Measurements from ENCODE around the gene NUDT21. TPM values are rescaled to one million over a fixed set of nuclear protein-coding genes. Genes with fewer than 3 reads are reported as not detected.
"Not testable (repeated sequence)": the region's sequence is repeated elsewhere in the genome, so short reads cannot be mapped to it uniquely, and the experiment has no call there.

NUDT21 gene
- total RNA-seq, 1 donor from 2014 or later = 68.4 TPM

DNA sequence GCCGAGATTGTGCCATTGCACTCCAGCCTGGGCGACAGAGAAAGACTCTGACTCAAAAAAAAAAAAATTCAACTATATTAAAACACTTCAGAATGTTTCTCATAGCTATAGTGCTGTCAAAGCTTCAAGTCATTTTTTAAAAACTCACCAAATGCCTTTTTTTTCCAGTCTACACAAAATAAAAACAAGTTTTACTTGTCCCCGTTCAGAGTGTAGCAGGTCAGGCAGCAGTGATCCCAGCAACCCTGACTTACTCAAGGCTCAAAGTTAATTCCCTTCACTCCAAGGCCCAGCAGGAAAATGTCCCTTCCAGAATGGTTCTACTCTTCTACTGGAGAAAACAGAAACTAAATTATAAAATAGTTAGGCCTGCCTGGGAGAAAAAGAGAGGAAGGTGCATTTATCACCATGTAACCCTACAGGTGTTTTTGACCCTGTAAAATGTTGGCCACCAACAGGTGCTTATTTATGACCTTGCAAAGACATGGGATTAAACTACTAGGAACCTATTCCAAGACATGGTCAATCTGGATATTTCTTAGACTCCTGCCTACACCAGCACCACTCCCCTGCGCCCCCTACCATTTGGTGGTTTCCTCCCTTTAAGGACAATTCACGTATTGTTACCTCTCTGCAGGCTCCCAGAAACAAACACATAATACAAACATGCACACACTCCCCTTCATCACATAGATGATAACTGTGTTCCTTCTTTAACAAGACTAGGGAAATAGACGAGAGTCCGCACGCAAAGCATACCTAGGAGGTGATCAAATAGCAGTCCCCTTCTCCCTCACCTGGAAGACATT is 31.2 kb downstream of the NUDT21 start:
- DNase-seq (ENCODE audit: low spot score) = no peak

DNA sequence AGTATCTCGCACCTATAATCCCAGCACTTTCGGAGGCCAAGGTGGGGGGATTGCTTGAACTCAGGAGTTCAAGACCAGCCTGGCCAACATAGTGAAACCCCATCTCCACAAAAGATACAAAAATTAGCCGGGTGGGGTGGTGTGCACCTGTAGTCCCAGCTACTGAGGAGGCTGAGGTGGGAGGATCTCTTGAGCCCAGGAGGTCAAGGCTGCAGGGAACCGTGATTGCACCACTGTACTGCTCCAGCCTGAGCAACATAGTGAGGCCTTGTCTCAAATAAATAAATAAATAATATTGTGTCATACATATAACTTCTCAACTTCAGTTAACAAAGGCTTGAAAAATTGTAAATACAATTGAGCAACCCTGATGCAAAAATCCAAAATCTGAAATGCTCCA is 34.0 kb downstream of the NUDT21 start:
- no peak for DNase-seq (ENCODE audit: low spot score)

DNA sequence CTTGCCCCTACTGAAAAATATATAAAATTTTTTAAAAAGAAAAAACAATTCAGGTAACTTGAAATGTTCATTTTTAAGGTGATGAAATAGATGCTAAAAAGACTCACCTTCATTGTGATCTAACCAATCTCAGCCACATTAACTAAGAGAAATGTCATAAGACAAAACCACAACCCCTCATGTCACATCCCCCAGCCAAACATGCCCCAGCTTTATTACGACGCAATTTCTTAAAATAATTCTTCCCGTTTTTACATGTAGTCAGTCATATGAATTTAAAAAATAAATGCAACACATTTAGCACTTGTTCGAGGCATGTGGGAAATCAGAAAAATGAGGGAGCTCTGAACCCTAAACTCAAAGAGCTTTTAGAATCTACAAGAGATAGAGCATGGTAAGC is 35.3 kb downstream of the NUDT21 start:
- no peak for DNase-seq (ENCODE audit: low spot score)

DNA sequence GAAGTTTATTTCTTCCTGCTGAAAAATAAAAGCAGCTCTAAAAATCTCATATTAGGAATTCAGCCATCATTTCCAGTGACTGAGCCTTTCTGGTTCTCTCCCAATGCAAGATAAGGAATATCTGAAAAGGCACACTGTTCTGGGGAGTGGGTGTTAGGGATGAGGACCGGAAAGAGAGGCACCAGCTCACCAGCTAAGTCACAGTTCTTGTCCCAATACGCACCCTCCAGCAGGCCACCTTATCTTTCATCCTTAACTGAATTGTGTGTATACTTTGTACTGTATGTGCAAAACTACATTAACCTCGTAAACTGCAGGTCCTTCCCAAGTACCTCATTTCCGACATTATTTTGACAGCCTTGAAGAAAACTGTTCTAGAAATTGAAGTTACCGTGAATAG is 36.8 kb downstream of the NUDT21 start:
- no peak for DNase-seq (ENCODE audit: low spot score)

DNA sequence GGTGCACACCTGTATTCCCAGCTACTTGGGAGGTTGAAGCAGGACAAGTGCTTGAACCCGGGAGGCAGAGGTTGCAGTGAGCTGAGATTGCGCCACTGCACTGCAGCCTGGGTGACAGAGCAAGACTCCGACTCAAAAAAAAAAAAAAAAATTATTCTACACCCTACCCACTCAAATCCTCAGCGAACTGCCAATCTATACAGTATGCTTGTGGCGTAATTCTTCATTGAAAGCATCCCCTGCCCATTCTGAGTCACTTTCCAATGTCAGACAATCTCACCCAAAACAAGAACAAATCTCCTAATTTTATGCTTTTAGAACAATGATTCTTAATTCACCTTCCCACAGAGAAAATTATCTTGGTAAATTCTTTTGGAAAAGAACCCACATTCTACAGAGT is 37.8 kb downstream of the NUDT21 start:
- no peak for DNase-seq (ENCODE audit: low spot score)

DNA sequence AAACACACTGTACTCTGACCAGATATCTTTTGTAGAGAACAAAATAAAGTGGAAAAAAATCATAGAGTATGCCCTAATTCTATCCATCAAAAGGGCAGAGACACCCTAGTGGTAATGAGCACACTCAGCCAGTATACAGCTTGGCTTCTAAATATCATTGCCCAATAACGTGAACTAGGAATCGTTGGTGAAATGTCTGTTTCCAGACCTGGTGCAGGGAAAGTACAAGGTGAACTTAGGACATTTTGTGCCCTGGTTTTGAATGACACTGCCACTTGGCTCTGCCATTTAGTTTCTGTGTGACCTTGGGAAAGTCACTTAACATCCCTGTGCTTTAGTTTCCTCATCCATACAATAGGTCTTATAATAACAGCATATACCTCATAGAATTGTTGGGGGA is 39.5 kb downstream of the NUDT21 start:
- DNase-seq (ENCODE audit: low spot score) = no peak

DNA sequence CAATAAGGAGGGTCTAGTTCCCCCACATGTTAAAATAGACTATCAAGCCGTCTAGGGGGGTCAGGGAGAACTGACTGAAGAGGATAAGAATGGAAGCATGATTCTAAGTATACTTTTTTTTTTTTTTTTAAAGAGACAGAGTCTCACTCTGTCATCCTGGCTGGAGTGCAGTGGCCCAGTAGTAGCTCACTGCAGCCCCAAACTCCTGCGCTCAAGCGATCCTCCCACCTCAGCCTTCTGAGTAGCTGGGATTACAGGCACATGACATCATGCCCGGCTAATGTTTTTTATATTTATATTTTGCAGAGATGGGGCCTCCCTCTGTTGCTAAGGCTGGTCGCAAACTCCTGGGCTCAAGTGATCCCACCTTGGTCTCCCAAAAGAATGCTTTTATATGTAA is 40.0 kb downstream of the NUDT21 start:
- no peak for DNase-seq (ENCODE audit: low spot score)

DNA sequence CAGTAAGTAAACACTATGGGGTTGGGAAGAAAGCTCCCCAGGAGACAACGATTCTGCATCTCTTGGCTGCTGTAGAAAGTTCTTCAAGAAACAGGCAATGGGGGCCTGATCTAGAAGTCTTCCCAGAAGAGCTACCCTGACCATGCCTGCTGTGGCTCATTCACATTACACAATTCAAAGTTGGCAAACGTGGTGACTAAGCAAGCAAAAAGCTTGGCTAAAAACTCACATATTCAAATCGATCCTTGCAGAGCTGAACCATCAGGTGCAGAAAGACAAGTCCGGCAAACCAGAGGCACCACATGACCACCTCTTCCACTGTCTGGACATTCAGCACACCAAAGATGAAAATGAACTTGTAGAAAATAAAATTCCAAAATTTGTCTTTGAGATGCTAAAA is 41.9 kb downstream of the NUDT21 start:
- no peak for DNase-seq (ENCODE audit: low spot score)

DNA sequence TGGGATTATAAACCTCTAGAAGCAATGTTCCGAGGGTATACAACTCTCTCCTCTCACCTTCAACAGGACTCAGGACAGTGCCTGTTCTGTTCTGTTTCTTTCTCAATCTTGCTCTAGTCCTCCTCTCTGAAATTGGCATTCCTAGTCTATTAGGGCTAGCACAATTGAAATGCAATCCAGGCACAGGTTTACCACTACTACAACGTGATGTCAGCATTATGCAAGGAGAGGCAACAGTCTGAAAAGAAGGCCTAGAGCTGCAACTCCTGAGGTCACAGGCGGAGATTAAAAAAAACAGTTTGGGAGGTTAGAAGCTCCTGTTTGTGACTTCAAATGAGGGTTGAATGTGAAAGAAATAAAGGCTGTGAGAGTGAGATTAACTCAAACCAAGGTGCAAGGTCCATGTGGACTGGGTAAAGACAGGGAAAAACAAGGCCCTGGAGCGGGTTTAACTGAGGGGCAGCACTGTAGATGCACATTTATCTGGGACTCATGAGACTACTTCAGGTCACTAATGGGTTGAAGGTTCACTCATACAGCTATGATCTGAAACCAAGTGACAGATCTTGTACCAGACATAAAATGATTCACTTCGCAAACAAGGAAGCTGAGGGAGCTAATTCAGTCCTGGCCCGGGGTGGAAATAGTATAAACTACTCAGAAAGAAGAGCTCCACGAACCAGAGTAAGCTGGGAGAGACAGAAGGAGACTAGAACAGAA is 42.6 kb downstream of the NUDT21 start:
- DNase-seq (ENCODE audit: low spot score) = no peak

DNA sequence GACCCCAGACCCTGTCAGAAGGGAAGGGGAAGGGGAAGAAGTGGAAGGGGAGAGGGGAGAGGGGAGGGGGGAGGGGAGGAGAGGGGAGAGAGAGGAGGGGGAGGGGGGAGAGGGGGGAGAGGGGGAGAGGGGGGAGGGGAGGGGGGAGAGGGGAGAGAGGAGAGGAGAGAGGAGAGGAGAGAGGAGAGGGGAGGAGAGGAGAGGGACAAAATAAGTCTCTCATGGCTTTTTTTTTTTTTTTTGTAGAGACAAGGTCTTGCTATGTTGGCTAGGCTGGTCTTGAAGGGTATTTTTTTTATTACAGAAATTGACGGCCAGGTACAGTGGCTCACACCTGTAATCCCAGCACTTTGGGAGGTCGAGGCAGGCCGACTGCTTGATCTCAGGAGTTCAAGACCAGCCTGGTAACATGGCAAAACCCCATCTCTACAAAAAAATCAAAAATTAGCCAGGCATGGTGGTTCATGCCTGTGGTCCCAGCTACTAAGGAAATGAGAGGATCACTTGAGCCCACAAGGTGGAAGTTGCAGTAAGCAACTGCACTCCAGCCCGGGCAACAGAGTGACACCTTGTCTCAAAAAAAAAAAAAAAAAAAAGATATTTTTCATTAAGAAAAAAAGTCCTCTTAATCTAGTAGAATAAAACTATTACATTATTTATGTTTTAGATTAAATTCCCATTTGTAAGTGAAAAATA is 45.0 kb downstream of the NUDT21 start:
- DNase-seq (ENCODE audit: low spot score) = no peak

DNA sequence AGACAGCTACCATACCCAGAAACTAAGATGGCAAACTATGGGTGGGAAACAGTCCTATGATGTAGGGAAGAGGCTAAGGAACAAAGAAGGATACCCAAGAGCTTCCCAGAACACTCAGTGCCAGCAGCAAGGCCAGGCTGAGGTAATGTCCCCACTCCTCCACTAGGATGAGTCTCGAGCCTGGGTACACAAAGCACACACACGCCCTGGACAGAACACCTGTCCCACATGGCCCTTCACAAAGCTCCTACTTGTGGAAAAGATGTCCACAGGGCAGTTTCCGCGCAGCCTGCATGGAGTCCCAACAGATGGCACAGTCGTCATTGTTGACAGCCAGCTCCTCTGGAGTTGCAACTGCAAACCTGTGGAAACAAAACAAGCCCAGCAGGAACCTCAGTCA is 49.6 kb downstream of the NUDT21 start:
- DNase-seq (ENCODE audit: low spot score) = no peak

DNA sequence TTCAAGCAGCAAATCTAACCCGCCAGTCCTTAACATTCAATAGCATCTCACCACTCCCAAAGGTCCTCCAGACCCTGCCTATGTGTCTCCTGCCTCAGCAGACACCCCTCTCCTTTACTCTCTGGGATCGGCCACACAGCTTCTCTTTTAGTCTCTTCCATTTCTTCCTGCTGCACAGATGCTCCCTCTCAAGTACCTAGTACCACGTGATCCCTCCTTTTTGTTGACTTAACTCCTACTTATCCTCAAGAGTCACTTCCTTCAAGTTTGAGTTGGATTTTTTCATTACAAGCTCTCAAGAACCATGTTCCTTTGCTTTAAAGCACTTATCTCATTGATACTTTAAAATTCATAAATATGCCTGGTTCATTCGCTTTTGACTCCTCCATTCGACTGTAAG is 50.7 kb downstream of the NUDT21 start:
- no peak for DNase-seq (ENCODE audit: low spot score)

DNA sequence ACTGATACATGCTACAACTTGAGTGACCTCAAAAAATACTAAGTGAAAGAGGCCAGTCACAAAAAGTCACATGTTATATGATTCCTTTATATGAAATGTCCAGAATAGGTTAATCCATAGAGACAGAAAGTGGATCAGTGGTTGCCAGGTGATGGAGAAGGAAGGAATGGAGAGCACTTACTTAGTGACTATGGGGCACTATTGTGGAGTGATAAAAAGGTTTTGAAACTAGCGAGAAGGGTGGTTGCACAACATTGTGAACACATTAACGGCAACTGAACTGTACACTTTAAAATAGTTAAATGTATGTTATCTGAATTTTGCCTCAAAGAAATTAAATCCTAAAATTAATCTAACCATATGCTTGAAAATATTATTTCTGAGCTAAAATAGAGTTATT is 51.6 kb downstream of the NUDT21 start:
- DNase-seq (ENCODE audit: low spot score) = no peak

DNA sequence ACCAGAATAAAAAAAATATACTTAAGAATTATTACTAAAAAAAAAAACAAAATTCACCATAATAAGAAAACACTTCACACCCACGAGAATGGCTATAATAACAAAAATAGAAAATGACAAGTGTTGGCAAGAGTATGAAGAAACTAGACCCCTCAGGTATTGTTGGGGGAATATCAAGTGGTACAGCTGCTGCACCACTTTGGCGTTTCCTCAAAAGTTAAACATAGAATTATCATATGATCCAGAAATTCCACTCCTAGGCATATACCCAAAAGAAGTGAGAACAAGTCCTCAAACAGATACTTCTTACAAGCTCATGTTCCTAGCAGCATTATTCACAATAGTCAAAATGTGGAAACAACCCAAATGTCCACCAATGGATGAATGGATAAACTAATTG is 52.1 kb downstream of the NUDT21 start:
- no peak for DNase-seq (ENCODE audit: low spot score)

DNA sequence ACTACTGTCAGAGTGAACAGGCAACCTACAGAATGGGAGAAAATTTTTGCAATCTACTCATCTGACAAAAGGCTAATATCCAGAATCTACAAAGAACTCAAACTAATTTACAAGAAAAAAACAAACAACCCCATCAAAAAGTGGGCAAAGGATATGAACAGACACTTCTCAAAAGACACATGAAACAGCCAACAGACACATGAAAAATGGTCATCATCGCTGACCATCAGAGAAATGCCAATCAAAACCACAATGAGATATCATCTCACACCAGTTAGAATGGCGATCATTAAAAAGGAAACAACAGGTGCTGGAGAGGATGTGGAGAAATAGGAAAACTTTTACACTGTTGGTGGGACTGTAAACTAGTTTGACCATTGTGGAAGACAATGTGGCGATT is 54.4 kb downstream of the NUDT21 start:
- DNase-seq (ENCODE audit: low spot score) = not testable (repeated sequence)

DNA sequence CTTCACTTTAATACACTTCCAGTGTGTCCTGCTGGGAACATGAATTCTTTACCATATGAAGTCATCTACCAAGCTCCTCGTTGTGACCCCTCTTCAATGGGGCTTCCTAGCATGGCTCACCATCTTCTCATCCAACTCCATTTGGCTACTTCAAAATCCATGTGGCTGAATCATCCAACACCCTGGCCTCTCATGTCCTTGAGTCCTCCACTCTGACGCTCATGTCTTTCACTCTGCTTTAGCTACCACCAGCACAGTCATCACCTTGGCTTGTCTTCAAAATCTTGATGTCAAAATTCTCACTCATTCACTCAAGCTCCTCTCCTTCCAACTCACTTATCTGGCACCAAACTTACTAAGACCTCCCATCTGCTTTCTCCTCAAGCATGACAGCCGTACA is 61.6 kb downstream of the NUDT21 start:
- no peak for DNase-seq (ENCODE audit: low spot score)

DNA sequence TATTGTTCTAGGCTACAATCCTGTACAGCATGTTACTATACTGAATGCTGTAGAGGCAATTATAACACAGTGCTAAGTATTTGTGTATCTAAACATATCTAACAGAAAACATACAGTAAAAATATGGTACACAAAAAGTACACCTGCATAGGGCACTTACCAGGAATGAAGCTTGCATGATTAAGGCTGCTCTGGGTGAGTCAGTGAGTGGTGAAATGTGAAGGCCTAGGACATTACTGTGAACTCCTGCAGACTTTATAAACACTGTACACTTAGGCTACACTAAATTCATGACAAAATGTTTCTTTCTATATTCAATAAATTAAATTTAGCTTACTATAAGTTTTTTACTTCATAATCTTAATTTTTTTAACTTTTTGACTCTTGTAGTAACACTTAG is 62.9 kb downstream of the NUDT21 start:
- no peak for DNase-seq (ENCODE audit: low spot score)

DNA sequence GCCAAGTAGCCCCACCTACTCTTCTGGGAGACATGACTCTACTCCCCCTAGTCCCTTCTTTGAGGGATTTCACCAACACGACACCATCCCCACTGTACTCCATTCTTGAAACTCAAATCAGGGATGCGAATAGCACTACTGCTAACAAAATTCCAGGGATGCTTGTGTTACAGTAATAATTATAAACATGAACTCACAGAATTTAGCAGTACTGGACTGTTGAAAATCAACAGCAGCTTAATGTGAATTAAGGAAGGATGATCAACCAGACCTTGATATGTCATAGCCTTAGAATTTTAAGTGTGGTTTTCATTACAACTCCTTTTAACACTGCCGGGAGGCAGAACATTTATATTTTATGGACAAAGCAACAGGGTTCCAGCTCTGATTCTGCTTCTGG is 63.7 kb downstream of the NUDT21 start:
- no peak for DNase-seq (ENCODE audit: low spot score)

DNA sequence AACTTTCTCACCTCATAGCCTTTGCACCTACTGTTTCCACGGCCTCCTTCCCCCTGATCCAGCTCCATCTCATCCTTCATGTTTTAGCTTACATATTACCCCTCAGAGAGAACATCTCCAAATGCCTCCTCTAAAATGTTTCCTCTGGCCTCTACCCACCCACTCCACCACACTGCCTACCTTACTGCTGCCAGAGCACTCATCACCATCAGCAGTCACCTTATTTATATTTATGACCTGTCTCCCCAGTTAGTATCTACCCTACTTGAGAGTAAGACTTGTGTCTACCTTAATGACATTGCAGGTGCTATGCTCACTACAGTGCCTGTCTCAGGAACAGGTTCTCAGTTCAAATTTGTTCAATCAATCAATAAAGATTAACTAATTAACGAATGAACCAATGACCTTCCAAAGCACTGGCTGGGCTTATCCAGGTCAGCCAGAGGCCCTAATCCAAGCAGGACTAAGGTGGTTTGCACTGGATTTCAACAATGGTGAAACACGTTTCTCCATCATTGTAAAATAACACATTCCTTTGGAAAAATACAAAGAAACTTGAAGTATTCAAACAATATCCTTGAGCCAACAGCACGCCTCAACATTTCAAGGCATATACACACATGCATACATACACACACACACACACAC is 66.9 kb downstream of the NUDT21 start:
- DNase-seq (ENCODE audit: low spot score) = no peak

DNA sequence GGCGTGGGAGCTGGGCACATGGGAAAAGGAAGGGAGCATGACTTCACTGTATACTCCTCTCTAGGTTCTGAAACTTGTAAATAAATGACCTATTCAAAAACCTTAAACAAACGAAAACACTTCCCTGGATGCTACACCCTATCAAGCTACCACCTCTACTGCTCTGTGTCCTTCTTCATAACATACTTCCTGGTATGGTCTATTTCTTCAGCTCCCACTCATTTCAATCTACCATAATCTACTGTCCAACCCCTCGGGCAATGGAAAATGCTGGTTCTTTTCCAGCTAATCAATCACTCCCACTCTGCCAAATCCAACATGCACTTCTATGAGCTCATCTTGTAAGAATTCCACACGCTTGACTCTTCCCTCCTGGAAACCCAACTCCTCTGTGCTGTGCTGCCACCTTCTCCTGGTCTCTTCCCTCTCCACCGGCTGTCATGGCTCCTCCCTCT is 68.2 kb downstream of the NUDT21 start:
- DNase-seq (ENCODE audit: low spot score) = no peak

DNA sequence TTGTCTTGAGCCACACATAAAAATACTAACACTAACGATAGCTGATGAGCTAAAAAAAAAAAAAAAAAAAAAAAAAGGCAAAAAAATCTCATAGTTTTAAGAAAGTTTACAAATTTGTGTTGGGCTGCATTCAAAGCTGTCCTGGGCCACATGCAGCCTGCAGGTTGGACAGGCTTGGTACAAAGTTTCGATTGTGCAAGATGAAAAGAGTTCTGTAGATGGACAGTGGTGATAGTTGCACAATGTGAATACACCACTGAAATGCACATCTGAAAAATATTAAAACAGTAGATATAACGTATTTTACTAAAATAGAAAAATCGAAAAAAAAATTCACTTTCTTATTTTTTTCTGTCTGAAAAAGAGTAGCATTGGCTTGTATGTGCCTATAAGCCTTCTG is 68.7 kb downstream of the NUDT21 start:
- no peak for DNase-seq (ENCODE audit: low spot score)
